Natural killer cell treated with Interleukin-12 subunit alpha and Interleukin-12 subunit beta and Interleukin-15 and Interleukin-18, amount 100 ng/mL, for 72 hours (primary cell): Measurements from ENCODE around the gene FUT2. TPM values are rescaled to one million over a fixed set of nuclear protein-coding genes. Genes with fewer than 3 reads are reported as not detected.
A peak's percentile ranks its signal among the peaks of the same experiment; 100 is the strongest.

ENCODE experiments used
- ATAC-seq, 2 donors: fragments of 150-1000 bp; cut with Tn5 transposase in 1 of 2; sonication (Bioruptor Pico), chemical (Tn5 transposase) in 1 of 2; 2 replicates each; pipeline ENCODE4 v1.10.0; 2021
- DNase-seq: peaks from one replicate; pipeline ENCODE4 v3.0.0; 2022; ENCODE audit warnings: low spot score
- H3K27ac Mint-ChIP-seq, 2 donors: 1 replicate in 1 of 2; 2 replicates in 1 of 2; pipeline ENCODE4 v1.8.0; 2022; ENCODE audit warnings: mixed read lengths in 2 of 2, mild to moderate bottlenecking in 1 of 2, moderate library complexity in 1 of 2
- H3K27me3 Mint-ChIP-seq, 2 donors: 1 replicate in 1 of 2; 2 replicates in 1 of 2; pipeline ENCODE4 v1.8.0; 2022; ENCODE audit warnings: mixed read lengths in 2 of 2
- H3K36me3 Mint-ChIP-seq: one replicate; pipeline ENCODE4 v1.8.0; 2022; ENCODE audit warnings: mixed read lengths
- H3K4me1 Mint-ChIP-seq, 2 donors: 1 replicate in 1 of 2; 2 replicates in 1 of 2; pipeline ENCODE4 v1.8.0; 2022; ENCODE audit warnings: low read depth in 2 of 2, mixed read lengths in 2 of 2, mild to moderate bottlenecking in 1 of 2
- H3K4me3 Mint-ChIP-seq: one replicate; pipeline ENCODE4 v1.8.0; 2022; ENCODE audit warnings: mixed read lengths
- H3K9me3 Mint-ChIP-seq: 2 replicates; pipeline ENCODE4 v1.8.0; 2022; ENCODE audit warnings: mixed read lengths
- total RNA-seq, 2 donors: library from RNA; stranded (reverse); gene quantifications; one replicate each; pipeline ENCODE4 v1.2.3, GENCODE V29; 2022

Gene FUT2
- total RNA-seq, 2 donors from 2014 or later, result not detected

DNA sequence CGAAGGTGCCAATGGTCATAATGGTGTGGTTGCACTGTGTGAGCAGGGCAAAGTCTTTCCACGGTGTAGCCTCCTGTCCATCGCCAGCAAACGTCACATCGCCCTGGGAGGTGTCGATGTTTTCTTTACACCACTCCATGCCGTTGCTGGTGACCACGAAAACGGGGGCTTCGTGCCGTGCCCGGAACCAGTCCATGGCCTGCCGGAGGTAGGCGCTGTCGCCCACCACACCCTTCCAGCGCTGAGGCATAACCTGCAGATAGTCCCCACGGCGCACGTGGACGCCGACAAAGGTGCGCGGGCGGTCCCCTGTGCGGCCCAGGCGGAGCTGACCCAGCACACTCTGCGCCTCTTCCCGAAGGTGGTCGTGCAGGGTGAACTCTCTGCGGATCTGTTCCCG is 54.6 kb downstream of the FUT2 start:
- peaks cover 4% of the 10 kb centered on the region for H3K36me3 Mint-ChIP-seq
- no peaks in the 10 kb centered on the region for H3K9me3 Mint-ChIP-seq
- ATAC-seq (no peak), DNase-seq (no peak)
- no peak overlapping the region for H3K4me3 Mint-ChIP-seq
- peaks cover 22 to 29% of the 10 kb centered on the region in 2 donors for H3K4me1 Mint-ChIP-seq
- H3K27me3 Mint-ChIP-seq, result peaks cover 19 to 20% of the 10 kb centered on the region in 2 donors
- H3K27ac Mint-ChIP-seq, result no peak overlapping the region

DNA sequence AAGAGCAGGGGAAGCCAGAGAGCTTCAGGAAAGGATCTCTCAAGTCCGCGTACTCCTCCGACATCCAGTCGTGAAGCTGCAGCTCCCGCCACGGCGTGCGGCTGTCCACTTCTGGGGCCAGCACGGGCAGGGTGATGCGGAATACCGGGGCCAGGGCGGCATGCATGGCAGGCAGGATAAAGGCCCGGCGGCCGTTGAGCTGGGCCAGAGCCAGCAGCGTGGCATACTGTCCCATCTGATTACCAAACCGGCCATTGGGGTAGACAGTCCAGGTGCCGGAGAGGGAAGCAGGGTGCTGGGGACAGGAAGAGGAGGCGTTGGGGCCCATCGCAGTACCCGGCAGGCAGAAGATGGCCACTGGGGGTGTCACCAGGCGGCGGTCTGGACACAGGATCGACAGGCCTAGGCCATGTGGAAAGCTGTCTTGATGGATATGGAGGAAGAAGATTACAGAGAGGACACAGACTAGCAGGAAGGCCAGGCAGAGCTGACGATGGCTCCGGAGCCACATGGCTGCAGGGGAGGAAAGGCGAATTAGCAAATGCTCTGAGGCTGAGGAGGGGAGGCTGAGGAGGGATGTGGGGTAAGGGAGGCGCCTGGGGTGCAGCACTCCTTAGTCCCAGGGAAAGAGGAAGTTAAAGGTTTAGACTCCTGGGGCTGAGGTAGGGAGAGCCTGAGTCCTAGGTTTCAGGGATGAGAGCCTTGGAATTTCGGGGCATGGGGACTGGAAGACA is 55.2 kb downstream of the FUT2 start:
- Mint-ChIP-seq H3K4me1 (peaks cover 19 to 24% of the 10 kb centered on the region in 2 donors), H3K9me3 (no peaks in the 10 kb centered on the region), H3K36me3 (peaks cover 3% of the 10 kb centered on the region), H3K27me3 (peaks cover 15 to 18% of the 10 kb centered on the region in 2 donors), H3K27ac (no peak overlapping the region), H3K4me3 (peak overlapping the region; percentile 86)
- ATAC-seq (no peak), DNase-seq (no peak)

DNA sequence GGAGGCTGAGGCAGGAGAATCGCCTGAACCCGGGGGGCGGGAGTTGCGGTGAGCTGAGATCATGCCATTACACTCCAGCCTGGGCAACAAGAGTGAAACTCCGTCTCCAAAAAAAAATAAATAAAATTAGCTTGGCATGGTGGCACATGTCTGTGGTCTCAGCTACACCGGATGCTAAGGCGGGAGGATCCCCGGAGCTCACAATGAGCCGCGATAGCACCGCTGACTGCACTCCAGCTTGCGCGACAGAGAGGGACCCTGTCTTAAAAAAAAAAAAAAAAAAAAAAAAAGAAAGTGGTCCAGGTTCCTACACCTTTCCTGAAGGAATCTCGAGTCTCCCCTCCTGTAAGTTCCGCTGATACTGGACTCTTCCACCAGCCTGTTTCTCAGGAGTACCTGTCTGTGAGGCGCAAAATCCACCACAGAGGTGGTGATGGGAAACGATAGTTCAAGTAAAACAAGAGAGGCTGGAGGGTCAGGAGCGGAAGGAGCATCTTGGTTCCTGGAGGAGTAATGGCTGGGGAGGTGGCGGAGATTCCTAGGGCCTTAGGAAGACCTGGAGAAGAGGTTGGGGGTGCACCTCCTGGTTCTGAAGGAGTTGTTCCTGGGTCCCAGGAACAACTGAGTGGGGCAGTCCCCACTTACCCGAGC is 56.2 kb downstream of the FUT2 start:
- Mint-ChIP-seq H3K9me3 (no peaks in the 10 kb centered on the region), H3K36me3 (no peaks in the 10 kb centered on the region), H3K27ac (no peak overlapping the region), H3K4me1 (peaks cover 15 to 17% of the 10 kb centered on the region in 2 donors), H3K4me3 (peak overlapping the region; percentile 86), H3K27me3 (peaks cover 8 to 13% of the 10 kb centered on the region in 2 donors)
- DNase-seq (no peak), ATAC-seq (no peak)

DNA sequence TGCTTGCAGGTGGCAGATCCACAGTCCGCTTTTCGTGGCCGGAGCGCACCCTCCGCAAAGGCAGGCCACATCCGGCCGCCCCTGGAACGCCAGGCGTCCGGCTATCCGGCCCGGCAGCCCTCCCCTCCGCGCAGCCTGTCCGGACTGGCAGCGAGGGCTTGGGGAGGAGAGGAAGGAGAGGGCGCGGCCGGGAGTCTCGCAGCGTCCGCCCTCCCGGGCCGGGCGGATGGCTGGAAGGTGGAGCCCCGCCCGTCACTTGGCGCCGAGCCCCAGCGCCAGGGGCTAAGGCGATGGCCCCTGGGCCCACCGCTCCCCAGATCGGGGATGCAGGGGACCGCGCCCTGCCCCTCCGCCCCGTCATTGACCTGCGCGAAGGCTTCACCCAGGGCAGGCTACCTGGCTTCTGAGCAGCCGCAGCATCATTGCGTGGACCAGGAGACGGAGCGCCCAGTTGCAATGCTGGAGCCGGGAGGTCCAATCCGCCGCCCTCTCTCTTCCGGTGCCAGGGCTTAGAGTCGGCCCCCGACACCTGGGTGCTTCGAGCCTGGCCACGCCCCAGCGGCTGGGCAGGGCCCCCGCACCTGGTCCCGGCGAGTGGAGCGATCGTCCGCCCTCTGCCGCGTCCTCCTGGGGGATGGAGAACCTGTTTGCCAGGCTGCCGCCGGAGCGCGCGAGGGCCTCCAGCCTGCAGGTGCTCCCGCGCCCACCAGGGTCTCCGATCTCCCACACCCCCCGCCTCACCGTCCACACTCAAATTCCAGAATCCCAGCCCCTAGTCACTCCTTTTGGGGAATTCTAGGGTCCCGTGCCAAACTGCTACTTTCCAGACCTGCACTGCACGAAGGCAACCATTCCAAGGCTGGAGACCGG is 57.0 kb downstream of the FUT2 start, which contains the start of gene FUT1:
Gene FUT1, minus strand, starts transcription at position 146 of the 870 bp plus-strand sequence. CDS start 1,360 bp downstream, outside the sequence.
- peaks cover 13 to 15% of the 10 kb centered on the region in 2 donors for H3K4me1 Mint-ChIP-seq
- H3K36me3 Mint-ChIP-seq, result no peaks in the 10 kb centered on the region
- H3K27me3 Mint-ChIP-seq, result peaks cover 8 to 13% of the 10 kb centered on the region in 2 donors
- ATAC-seq (peak; percentile 71 to 82), DNase-seq (no peak)
- peak within 1 kb of the TSS; percentile 86 for H3K4me3 Mint-ChIP-seq
- H3K9me3 Mint-ChIP-seq, result no peaks in the 10 kb centered on the region
- no peak within 1 kb of the TSS for H3K27ac Mint-ChIP-seq

DNA sequence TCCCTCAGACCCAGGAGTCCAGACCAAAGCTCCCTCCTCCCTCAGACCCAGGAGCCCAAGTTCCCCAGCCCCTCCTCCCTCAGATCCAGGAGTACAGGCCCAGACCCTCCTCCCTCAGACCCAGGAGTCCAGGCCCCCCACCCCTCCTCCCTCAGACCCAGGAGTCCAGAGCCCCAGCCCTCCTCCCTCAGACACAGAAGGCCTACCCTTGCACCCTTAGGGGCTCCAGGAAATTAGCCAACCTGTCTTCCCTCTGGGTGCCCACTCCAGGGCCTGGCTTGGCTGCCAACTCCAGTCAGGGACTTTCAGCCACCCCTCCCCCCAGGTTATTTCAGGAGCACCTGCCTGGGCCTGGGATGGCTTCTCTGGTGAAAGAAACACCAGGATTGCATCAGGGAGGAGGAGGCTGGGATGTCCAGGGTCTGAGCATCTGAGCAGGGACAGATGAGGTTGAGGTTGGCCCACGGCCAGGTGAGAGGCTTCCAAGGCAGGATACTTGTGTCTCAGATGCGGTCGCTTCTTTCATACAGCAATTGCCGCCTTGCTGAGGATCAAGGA is 59.4 kb downstream of the FUT2 start, which contains the start of gene FGF21:
Gene FGF21, plus strand, starts transcription at position 441 of the 558 bp plus-strand sequence. CDS start 713 bp downstream, outside the sequence.
- Mint-ChIP-seq H3K9me3 (no peaks in the 10 kb centered on the region), H3K27ac (no peak within 1 kb of the TSS), H3K36me3 (no peaks in the 10 kb centered on the region), H3K4me1 (peaks cover 13 to 15% of the 10 kb centered on the region in 2 donors), H3K27me3 (peaks cover 8 to 13% of the 10 kb centered on the region in 2 donors), H3K4me3 (no peak within 1 kb of the TSS)
- ATAC-seq (no peak), DNase-seq (no peak)

Other genes starting within 250 kb of the FUT2 start
- 100 to 1,000 TPM in 1 of 2 donors, 10 to 100 TPM in 1; 60.6 to 104 TPM for gene GRWD1, start 250.0 kb upstream of the FUT2 start, total RNA-seq
- 1 to 10 TPM; 2.1 to 4.6 TPM for gene KCNJ14, start 240.4 kb upstream of the FUT2 start, total RNA-seq
- gene CYTH2, start 226.6 kb upstream of the FUT2 start, total RNA-seq, result 10 to 100 TPM; 66.4 to 66.9 TPM
- 1 to 10 TPM in 1 of 2 donors, under 1 TPM in 1; 0.40 to 1.3 TPM for gene LMTK3, start 184.1 kb upstream of the FUT2 start, total RNA-seq
- gene SULT2B1, start 143.8 kb upstream of the FUT2 start, total RNA-seq, result not detected
- gene SPACA4, start 89.2 kb upstream of the FUT2 start, total RNA-seq, result not detected
- 10 to 100 TPM in 1 of 2 donors, 1 to 10 TPM in 1; 3.5 to 13.7 TPM for gene FAM83E, start 80.9 kb upstream of the FUT2 start, total RNA-seq
- gene RPL18, start 76.8 kb upstream of the FUT2 start, total RNA-seq, result 1,000 to 10,000 TPM; 1,029 to 1,552 TPM
- gene SPHK2, start 76.5 kb upstream of the FUT2 start, total RNA-seq, result 10 to 100 TPM; 37.9 to 71.4 TPM
- gene DBP, start 58.6 kb upstream of the FUT2 start, total RNA-seq, result 1 to 10 TPM; 3.8 to 3.9 TPM
- gene CA11, start 49.8 kb upstream of the FUT2 start, total RNA-seq, result 1 to 10 TPM; 4.7 to 4.9 TPM
- gene NTN5, start 23.0 kb upstream of the FUT2 start, total RNA-seq, result under 1 TPM; 0.21 to 0.28 TPM
- 1 to 10 TPM; 1.0 to 1.2 TPM for gene MAMSTR, start 23.8 kb downstream of the FUT2 start, total RNA-seq
- under 1 TPM; 0.12 to 0.95 TPM for gene RASIP1, start 44.6 kb downstream of the FUT2 start, total RNA-seq
- gene IZUMO1, start 50.9 kb downstream of the FUT2 start, total RNA-seq, result not detected
- gene FUT1, start 56.7 kb downstream of the FUT2 start, total RNA-seq, result under 1 TPM in 1 of 2 donors, not detected in 1; 0.21 TPM
- gene FGF21, start 59.6 kb downstream of the FUT2 start, total RNA-seq, result not detected
- gene BCAT2, start 115.1 kb downstream of the FUT2 start, total RNA-seq, result 10 to 100 TPM; 31.7 to 40.4 TPM
- gene HSD17B14, start 140.5 kb downstream of the FUT2 start, total RNA-seq, result under 1 TPM in 1 of 2 donors, not detected in 1; 0.26 TPM
- gene PLEKHA4, start 172.6 kb downstream of the FUT2 start, total RNA-seq, result 1 to 10 TPM; 3.8 to 5.4 TPM
- gene PPP1R15A, start 176.4 kb downstream of the FUT2 start, total RNA-seq, result 100 to 1,000 TPM in 1 of 2 donors, 10 to 100 TPM in 1; 74.1 to 111 TPM
- gene TULP2, start 202.8 kb downstream of the FUT2 start, total RNA-seq, result not detected
- 100 to 1,000 TPM; 213 to 270 TPM for gene NUCB1, start 204.3 kb downstream of the FUT2 start, total RNA-seq
- gene DHDH, start 237.7 kb downstream of the FUT2 start, total RNA-seq, result under 1 TPM in 1 of 2 donors, not detected in 1; 0.43 TPM